Common myeloid progenitor, CD34-positive (primary cell): Measurements from ENCODE around the gene GSX1.
"Not testable (repeated sequence)": the region's sequence is repeated elsewhere in the genome, so short reads cannot be mapped to it uniquely, and the experiment has no call there.

Experiments used
- CTCF ChIA-PET: fragments of 350-600 bp; sonication (Branson Sonifier 250); formaldehyde crosslinking; loops from one replicate; lab custom pipeline; 2021; ENCODE audit warnings: antibody characterized with exemption; lab: Charles Lee
- POLR2A ChIA-PET: fragments of 350-600 bp; sonication (Branson Sonifier 250); formaldehyde crosslinking; loops from one replicate; lab custom pipeline; 2021; ENCODE audit warnings: antibody characterized with exemption; lab: Charles Lee
- DNase-seq, 3 donors: peaks; one replicate each; pipeline versions ENCODE4 v3.0.0 to v3.0.0-alpha.2; 2013
- H3K27ac ChIP-seq, 2 experiments: 1 replicate in 1 of 2; 2 replicates in 1 of 2; pipeline ENCODE4 v1.7.0; 2013; ENCODE audit warnings: inconsistent platforms in 2 of 2, low read length in 2 of 2, mild to moderate bottlenecking in 2 of 2, low read depth in 1 of 2, moderate library complexity in 1 of 2; ENCODE audit not compliant: severe bottlenecking in 2 of 2, insufficient read depth in 1 of 2, poor library complexity in 1 of 2
- H3K27me3 ChIP-seq, 5 experiments: replicated peaks in 2 of 5; 1 replicate in 3 of 5; 2 replicates in 2 of 5; pipeline versions ENCODE4 v1.6.1 to v1.7.0; 2013; ENCODE audit warnings: low read length in 4 of 5, mild to moderate bottlenecking in 2 of 5, moderate library complexity in 2 of 5, inconsistent platforms in 1 of 5; ENCODE audit not compliant: insufficient read depth in 5 of 5, control insufficient read depth in 4 of 5
- H3K36me3 ChIP-seq, 4 experiments: 1 replicate in 2 of 4; 2 replicates in 2 of 4; pipeline versions ENCODE4 v1.6.1 to v1.7.0; 2013; ENCODE audit warnings: low read length in 3 of 4, control low read depth in 1 of 4, mild to moderate bottlenecking in 1 of 4; ENCODE audit not compliant: control insufficient read depth in 4 of 4, insufficient read depth in 4 of 4
- H3K4me1 ChIP-seq, 4 experiments: 1 replicate in 3 of 4; 2 replicates in 1 of 4; pipeline versions ENCODE4 v1.6.1 to v1.7.1; 2013; ENCODE audit warnings: low read length in 3 of 4, mild to moderate bottlenecking in 3 of 4, control low read depth in 1 of 4, inconsistent platforms in 1 of 4, moderate library complexity in 1 of 4; ENCODE audit not compliant: control insufficient read depth in 4 of 4, insufficient read depth in 4 of 4; ENCODE audit errors: control extremely low read depth in 1 of 4
- H3K4me3 ChIP-seq, 7 experiments: 1 replicate in 4 of 7; 2 replicates in 3 of 7; pipeline versions ENCODE4 v1.5.1 to v1.7.0; 2013; ENCODE audit warnings: mild to moderate bottlenecking in 7 of 7, low read length in 6 of 7, moderate library complexity in 6 of 7, inconsistent platforms in 2 of 7, low read depth in 2 of 7, control low read depth in 1 of 7; ENCODE audit not compliant: insufficient read depth in 4 of 7, control insufficient read depth in 1 of 7; ENCODE audit errors: extremely low read depth in 1 of 7
- H3K9me3 ChIP-seq, 5 experiments: 1 replicate in 4 of 5; 2 replicates in 1 of 5; pipeline versions ENCODE4 v1.6.1 to v1.7.1; 2013; ENCODE audit warnings: low read length in 4 of 5, mild to moderate bottlenecking in 2 of 5, inconsistent platforms in 1 of 5, low read depth in 1 of 5, moderate library complexity in 1 of 5; ENCODE audit not compliant: control insufficient read depth in 4 of 5, insufficient read depth in 2 of 5; ENCODE audit errors: control extremely low read depth in 1 of 5
- WGBS: methylation state at CpG from one replicate; pipeline ENCODE4 v1.1.5; 2013; ENCODE audit not compliant: insufficient coverage; 5-methylcytosine and 5-hydroxymethylcytosine counted together

The GSX1 gene

GRCh38 chr13:27808851-27809550 is 16.7 kb downstream of the GSX1 start:
- no peak for DNase-seq
- H3K9me3 ChIP-seq = no peaks in the 10 kb centered on the region
- 87% methylated on average over 5 of the region's 5 CpGs for WGBS
- POLR2A ChIA-PET = no interaction called here
- peaks cover 16 to 75% (median 31%) of the 10 kb centered on the region in 5 experiments for H3K27me3 ChIP-seq
- no peaks in the 10 kb centered on the region for H3K4me1 ChIP-seq
- no peaks in the 10 kb centered on the region for H3K36me3 ChIP-seq
- no peak overlapping the region for H3K4me3 ChIP-seq
- CTCF ChIA-PET = interaction anchor here (1.3 to 4.1 kb wide), 2 partner anchors 12 to 17 kb away, joined by 3 to 27 read pairs; no protein-coding TSS in a partner anchor
- H3K27ac ChIP-seq = no peak overlapping the region

- Histone ChIP-seq H3K9me3 (no peaks in the 10 kb centered on the region), H3K36me3 (no peaks in the 10 kb centered on the region), H3K27ac (no peak overlapping the region), H3K4me3 (no peak overlapping the region), H3K27me3 (peaks cover 13 to 82% (median 31%) of the 10 kb centered on the region in 5 experiments), H3K4me1 (no peaks in the 10 kb centered on the region)
- CTCF ChIA-PET = interaction anchor here (0.5 to 1.3 kb wide), 3 partner anchors 13 to 797 kb away, joined by 3 to 6 read pairs (median 3); no protein-coding TSS in a partner anchor
- WGBS = 74% methylated on average over 6 of the region's 7 CpGs
- DNase-seq = no peak
- POLR2A ChIA-PET = no interaction called here
Measured at GRCh38 chr13:27810009-27810408, 17.7 kb downstream of the GSX1 start.

GRCh38 chr13:27810461-27810860 is 18.2 kb downstream of the GSX1 start:
- DNase-seq = no peak
- H3K27ac ChIP-seq = no peak overlapping the region
- H3K27me3 ChIP-seq = peaks cover 13 to 82% (median 28%) of the 10 kb centered on the region in 5 experiments
- 86% methylated on average over 2 of the region's 2 CpGs for WGBS
- CTCF ChIA-PET = interaction anchor here (0.6 to 1.3 kb wide), 3 partner anchors 12 to 97 kb away, joined by 3 read pairs; no protein-coding TSS in a partner anchor
- H3K36me3 ChIP-seq = no peaks in the 10 kb centered on the region
- no peaks in the 10 kb centered on the region for H3K9me3 ChIP-seq
- POLR2A ChIA-PET = no interaction called here
- H3K4me1 ChIP-seq = no peaks in the 10 kb centered on the region
- no peak overlapping the region for H3K4me3 ChIP-seq

- ChIA-PET CTCF (interaction anchor here (1.0 to 1.1 kb wide), 2 partner anchors 12 to 13 kb away, joined by 3 to 4 read pairs; no protein-coding TSS in a partner anchor), POLR2A (no interaction called here)
- Histone ChIP-seq H3K4me1 (no peaks in the 10 kb centered on the region), H3K27me3 (peaks cover 0 to 80% (median 6%) of the 10 kb centered on the region in 5 experiments), H3K9me3 (peaks cover 0 to 4% (median 0%) of the 10 kb centered on the region in 5 experiments), H3K4me3 (no peak overlapping the region), H3K36me3 (no peaks in the 10 kb centered on the region), H3K27ac (no peak overlapping the region)
- 80% methylated on average over 2 of the region's 9 CpGs for WGBS
- DNase-seq = no peak
Measured at GRCh38 chr13:27813826-27814225, 21.5 kb downstream of the GSX1 start.

GRCh38 chr13:27817832-27818231 is 25.5 kb downstream of the GSX1 start:
- no CpG with 5 or more reads among the region's 2 CpGs for WGBS
- H3K4me3 ChIP-seq, H3K36me3 ChIP-seq, H3K27ac ChIP-seq, POLR2A ChIA-PET, H3K4me1 ChIP-seq, DNase-seq, H3K9me3 ChIP-seq: not testable (repeated sequence)
- CTCF ChIA-PET = interaction anchor here (0.6 to 3.7 kb wide), 6 partner anchors 8 to 443 kb away, joined by 3 to 25 read pairs (median 3); no protein-coding TSS in a partner anchor
- peaks cover 9 to 92% (median 33%) of the 10 kb centered on the region in 5 experiments for H3K27me3 ChIP-seq

DNA sequence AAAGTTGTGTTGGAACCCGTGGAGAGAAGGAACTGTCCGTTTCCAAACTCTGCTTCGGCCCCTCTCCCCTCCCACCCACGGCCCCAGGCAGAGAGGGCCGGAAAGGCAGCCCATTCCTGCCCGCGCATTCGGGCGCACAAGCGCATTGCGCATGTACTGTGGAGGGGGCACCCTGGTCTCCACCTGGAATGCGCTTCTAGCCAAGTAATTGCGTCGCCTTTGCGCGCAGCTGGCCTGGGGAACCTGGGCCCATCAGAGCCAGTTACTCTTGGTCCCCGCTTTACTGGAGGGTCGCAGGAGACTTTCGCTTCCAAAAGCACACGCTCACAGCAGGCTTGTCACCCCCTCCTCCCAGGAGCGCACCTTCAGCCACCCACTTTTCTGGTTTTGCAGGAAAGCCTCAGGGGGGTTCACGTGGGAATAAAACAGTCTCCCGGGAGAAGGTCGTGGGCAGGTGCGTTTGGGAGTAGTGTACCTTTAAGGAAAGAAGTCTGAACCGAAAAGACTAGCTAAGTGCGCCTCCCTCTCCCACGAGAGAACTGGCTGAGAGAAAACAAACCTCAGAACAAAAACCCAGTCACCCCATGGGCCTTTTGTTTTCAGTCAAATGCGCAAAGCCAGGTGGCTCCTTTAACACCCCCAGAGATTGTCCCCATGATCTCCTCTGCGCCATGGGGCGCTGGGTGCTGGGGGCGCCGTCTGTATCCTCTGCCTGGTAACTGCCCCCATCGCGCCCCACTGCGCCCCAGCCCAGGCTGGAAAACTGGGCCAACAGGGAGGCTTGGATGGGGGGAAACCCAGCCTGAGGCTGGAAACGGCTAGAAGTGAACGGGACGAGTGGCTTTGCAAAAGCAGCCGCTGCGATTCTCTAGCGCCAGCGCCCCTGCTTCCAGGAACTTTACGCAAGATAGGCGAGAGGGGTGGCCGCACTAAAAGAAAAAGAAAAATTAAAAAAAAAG is 28.5 kb downstream of the GSX1 start:
- CTCF ChIA-PET = interaction anchor here (1.4 kb wide), 1 partner anchor 12 kb away, joined by 3 read pairs; no protein-coding TSS in a partner anchor
- Histone ChIP-seq H3K4me3 (no peak overlapping the region), H3K4me1 (no peaks in the 10 kb centered on the region), H3K9me3 (peaks cover 0 to 4% (median 0%) of the 10 kb centered on the region in 5 experiments), H3K27ac (no peak overlapping the region), H3K36me3 (no peaks in the 10 kb centered on the region), H3K27me3 (peaks cover 11 to 98% (median 52%) of the 10 kb centered on the region in 5 experiments)
- POLR2A ChIA-PET = no interaction called here
- WGBS = 4% methylated on average over 36 of the region's 46 CpGs
- DNase-seq = no peak
